NCI-H146 treated with DMSO at 0.1 percent for 48 hours (cell line): ENCODE measurements around the gene STPG2.

Source experiments
- DNase-seq: peaks from one replicate; lab custom pipeline; 2025; ENCODE audit not compliant: unreplicated experiment; lab: John Stamatoyannopoulos, UW

STPG2 gene

DNA sequence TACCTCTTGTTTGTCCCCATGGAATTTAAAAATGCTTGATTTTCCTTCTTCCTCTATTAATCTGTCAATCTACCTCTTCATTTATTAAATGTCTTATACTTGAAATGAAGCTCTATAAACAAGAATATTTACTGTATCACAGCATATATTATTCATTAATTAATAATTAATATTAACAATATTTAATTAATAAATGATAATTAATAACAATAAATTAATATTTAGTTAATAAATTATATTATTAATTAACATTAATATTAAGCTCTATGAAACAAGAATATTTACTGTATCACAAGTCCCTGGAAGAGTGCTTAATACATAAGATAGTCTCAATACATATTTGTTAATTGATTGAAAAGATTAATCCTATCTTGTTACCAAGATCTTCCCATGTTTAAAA, 306.6 kb downstream of the STPG2 start:
- no peak for DNase-seq

DNA sequence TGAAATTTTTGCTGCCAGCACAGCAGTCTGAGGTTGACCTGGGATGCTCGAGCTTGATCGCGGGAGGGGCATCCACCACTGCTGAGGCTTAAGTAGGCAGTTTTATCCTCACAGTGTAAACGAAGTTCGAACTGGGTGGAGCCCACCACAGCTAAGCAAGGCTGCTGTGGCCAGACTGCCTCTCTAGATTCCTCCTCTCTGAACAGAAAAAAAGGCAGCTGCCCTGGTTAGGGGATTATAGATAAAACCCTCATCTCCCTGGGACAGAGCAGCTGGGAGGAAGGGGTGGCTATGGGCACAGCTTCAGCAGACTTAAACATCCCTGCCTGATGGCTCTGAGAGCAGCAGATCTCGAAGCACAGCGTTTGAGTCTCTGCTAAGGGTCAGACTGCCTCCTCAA, 314.6 kb downstream of the STPG2 start:
- DNase-seq = no peak

DNA sequence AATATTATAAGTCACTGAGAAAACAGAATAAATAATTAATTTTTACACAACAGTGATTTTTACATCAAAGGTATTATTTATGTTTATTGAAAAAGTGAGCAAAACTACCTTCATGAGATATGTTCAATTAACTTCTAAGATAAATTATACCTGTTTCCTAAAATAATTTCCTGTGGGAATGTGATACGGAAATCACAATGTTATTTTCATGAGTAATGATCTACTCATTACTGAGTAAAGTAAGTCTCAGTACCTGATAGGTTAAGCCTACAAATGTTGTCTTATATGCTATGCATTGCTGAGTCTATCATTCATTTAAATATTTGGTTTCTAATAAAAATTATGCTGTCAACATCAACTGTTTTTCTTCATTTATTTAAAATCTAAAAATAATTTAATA, 324.0 kb downstream of the STPG2 start:
- no peak for DNase-seq

- no peak for DNase-seq
These were observed 330.5 kb downstream of the STPG2 start for GRCh38 chr4:97812768-97813167.

DNA sequence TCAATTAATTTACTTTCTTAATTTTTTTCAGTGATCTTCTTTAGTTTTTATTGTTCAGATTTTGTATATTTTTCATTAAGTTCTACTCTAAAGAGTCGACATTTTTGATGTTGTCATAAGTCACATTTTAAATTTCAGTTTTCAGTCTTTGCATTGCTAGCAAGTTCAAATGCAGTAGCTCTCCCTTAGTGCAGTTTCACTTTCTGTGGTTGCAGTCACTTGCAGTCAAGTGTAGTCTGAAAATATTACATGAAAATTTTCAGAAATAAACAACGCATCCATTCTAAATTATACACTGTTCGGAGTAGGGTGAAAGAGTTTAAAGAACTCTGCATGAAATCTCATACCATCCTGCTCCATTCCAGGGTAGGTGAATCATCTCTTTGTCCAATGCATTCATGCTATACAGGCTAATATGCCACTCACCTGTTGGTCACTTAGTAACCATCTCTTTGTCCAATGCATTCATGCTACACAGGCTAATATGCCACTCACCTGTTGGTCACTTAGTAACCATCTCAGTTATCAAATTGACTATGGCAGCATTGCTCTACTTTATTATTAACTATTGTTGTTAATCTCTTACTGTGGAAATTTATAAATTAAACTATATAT, 356.9 kb downstream of the STPG2 start:
- DNase-seq = no peak

GRCh38 chr4:97778174-97778573, 365.1 kb downstream of the STPG2 start:
- no peak for DNase-seq

- no peak for DNase-seq
These were observed 368.8 kb downstream of the STPG2 start for GRCh38 chr4:97774347-97774989.

- no peak for DNase-seq
These were observed 373.1 kb downstream of the STPG2 start for GRCh38 chr4:97770222-97770621.

DNA sequence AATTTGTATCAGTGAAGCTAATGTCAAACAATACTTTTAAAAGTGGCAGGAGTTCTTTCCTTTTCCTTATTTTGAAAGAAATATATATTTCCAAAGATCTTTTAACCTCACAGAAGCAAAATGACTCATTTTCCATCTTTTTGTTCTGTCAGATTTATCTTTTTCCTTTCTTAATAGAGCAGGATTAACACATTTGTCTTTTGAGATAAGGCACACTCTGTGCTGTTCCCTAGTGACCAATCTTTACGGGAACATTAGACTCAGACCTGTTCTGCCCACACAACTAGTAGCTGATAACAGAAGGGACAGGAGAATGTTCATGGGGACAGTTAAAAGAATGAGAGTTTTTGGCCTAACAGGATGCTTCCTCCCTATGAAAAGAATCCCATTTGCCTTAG, 381.2 kb downstream of the STPG2 start:
- no peak for DNase-seq

DNA sequence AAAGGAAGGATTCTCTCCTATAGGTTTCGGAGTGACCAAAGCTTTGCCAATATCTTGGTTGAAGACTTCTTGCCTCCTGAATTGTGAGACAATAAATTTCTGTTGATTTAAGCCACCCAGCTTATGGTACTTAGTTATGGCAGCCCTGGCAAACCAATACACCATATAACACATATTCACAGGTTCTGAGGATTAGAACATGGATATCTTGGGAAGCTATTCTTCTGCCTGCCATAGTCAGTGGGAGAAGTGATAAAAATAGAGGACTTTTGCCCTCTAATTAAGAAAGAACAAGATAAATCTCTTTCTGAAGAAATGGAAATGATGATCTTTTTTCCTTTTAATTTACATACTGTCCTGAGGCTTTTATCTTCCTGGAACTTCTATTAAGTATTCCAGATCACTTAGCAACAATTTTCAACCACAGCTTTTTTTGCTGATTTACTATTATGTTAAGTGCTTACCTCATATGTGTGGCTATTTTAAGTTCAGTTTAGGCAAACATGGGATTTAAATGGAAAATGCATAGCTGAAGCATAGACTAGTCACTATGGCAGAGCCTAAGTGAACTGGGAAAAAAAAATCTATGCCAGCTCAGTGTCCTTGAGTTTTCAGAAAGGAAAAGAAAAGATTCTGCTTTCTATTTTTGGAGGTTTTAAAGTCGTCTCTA, 381.7 kb downstream of the STPG2 start:
- DNase-seq = no peak

DNA sequence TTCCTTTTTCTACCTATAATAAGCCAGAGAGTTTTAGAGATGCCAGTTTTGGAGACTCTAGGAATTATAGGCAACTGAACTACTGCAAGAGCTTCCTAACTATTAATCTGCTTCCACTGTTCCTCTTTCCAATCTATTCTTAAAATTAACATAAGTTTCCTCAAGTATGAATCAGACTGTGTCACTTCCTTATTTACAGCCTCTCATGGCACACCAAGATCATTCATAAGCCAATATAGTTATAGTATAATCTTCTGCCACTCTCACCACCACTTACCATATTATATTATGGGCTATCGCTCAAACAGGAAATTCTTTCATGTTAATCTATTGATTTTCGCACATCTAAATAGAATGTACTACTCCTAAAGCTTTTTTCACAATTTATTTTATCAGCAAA, 383.5 kb downstream of the STPG2 start:
- DNase-seq = no peak

DNA sequence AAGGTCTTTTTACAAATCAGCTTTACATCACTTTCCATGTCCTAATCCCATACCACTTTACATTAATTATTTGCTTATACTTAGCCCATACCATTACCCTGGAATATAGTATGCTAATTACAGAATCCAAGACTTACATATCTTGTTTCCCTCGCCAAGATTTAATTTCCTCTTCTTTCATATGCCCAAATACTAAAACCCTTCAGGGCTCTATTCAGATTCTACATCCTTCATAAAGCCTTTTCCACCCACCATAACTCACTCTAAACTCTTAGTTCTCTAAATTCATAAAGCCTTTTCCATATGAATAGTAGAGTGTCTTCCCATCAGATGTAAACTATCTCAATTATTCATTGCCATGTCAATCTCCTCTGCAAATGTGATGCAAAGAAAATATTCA, 390.7 kb downstream of the STPG2 start:
- no peak for DNase-seq

DNA sequence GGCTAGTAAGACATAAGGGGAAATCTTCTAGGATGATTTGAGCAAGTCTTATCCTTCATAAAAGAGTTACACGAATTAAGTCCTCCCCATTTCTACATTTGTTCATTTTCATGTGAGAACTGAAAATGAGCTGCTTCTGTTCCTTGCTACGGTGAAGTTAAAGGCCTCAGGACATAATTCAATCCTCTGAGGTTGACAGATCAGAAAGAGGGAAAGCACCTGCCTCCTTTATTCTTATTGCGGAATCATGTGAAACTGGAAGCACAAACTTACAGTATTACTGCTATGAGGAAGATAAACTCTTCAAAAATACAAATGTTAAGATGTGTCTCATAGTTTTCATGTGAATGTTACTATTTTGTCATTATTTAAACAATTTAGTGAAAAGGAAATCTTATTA, 395.3 kb downstream of the STPG2 start:
- no peak for DNase-seq

GRCh38 chr4:97720869-97721432, 422.3 kb downstream of the STPG2 start:
- peak; percentile 1 for DNase-seq

GRCh38 chr4:97691111-97691605, 452.1 kb downstream of the STPG2 start:
- no peak for DNase-seq

DNA sequence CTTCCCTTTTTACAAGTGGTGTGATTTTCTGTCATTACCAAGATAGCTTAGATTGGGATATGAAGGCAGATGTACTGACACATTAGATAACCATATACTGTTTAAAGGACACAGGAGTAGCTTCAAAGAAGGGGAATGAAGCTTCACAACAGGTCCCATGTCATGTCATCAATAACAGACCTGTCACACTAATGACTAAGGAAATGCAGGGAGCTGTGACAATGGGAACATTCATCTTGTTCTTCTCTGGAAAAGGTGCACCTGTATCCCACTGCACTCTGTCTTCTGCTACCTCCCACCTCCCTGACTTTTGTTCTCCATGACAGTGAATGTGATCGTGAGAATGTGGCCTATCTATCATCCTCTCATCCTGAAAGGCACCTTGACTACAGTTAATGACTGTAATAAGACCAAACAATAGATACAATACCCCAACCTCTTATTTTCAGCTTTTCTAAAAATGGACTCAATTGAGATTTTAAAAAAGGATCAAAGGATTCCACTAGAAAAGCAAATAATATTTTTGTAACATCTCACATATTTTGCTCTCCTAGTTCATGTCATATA, 472.5 kb downstream of the STPG2 start:
- DNase-seq = no peak

DNA sequence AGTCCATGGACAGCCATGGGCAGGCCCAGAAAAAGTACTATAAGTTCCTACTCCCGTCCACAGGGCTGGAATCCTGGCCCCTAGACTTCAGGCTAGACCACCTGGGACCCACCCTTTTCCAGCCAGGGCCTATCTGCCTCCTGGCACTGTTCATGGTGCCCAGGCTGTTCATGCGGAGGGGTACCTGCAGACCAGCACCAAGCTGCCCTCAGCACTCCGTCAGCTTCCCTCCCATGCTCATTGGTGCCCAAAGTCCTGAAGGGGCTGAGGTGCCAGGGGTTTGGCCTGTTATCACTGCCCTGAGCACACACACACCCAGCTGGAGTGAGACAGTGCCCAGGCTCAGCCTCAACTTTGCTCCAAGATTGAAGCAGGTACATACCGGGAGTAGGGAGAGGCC, 477.7 kb downstream of the STPG2 start:
- no peak for DNase-seq

GRCh38 chr4:97664741-97665140, 478.5 kb downstream of the STPG2 start:
- no peak for DNase-seq

- DNase-seq = no peak
These were observed 481.1 kb downstream of the STPG2 start for GRCh38 chr4:97662133-97662532.

GRCh38 chr4:97656044-97656720, 487.1 kb downstream of the STPG2 start:
- DNase-seq = no peak

DNA sequence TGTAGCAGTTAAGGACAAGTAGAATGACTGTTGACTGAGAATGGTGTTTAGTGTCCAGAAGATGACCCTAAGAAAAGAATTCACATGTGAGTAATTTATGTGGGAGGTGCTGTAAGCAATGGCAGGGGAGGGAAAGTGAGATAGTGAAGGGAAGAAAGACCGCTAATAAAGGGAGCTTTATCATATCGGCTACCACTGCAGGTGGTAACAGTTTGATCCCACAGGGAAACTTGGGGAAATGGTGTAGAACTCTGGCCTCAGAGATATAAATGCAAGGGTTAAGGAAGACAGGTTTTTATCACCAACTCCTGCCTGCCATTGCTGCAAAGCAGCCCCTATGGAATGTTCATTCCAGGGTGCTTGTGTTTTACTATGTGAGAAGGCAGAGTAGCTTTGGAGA, 489.6 kb downstream of the STPG2 start:
- DNase-seq = no peak
